Stimulated activated CD8-positive, alpha-beta memory T cell treated with anti-CD3 and anti-CD28 coated beads, Interleukin-15, amount 100 ng/mL, for 24 hours (primary cell): Measurements from ENCODE around the gene RDH13.
A peak's percentile ranks its signal among the peaks of the same experiment; 100 is the strongest.
"Not testable (repeated sequence)": the region's sequence is repeated elsewhere in the genome, so short reads cannot be mapped to it uniquely, and the experiment has no call there.

ENCODE experiments used
- DNase-seq: peaks from one replicate; pipeline ENCODE4 v3.0.0-alpha.2; 2020; ENCODE audit warnings: low read depth

RDH13 gene

GRCh38 chr19:55014714-55015113 is 48.2 kb downstream of the RDH13 start:
- DNase-seq, result no peak

DNA sequence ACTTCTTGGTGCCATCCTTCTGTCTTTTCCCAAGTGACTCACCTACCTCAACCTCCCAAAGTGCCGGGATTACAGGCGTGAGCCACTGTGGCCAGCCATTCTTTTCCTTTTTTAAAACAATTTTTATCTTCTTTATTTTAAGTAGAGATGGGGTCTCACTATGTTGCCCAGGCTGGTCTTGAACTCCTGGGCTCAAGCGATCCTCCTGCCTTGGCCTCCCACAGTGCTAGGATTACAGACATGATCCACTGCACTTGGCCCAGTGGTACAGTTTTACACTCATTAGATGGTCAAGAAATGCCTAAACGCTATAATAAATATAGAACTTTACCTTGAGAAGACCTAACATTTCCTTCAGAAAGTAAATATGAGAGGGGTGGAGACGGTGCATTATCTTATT is 49.4 kb downstream of the RDH13 start:
- no peak for DNase-seq

- DNase-seq, result no peak
These were observed 50.6 kb downstream of the RDH13 start for GRCh38 chr19:55012306-55012705.

DNA sequence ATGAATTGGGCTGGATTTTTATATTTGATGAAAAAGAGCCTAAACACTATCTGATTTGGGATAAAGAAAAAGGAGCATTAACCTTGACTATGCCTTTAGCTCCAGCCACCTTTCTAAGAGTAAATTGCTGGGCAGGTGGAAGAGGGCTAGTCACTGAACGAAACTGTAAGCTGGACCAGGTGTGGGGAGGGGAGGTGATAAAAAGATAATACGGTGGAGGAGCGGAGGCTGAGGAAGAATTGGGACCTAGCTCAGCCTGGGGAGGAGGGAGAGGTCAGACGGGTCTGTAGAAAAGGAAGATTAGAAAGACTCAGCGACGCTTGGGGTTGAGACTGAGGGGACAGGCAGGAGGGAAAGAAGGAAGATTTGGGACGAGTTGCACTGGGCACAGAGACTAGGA is 52.4 kb downstream of the RDH13 start:
- DNase-seq, result not testable (repeated sequence)

GRCh38 chr19:55008781-55009180 is 54.2 kb downstream of the RDH13 start:
- DNase-seq, result not testable (repeated sequence)

- DNase-seq, result not testable (repeated sequence)
These were observed 54.8 kb downstream of the RDH13 start for GRCh38 chr19:55008189-55008588.

DNA sequence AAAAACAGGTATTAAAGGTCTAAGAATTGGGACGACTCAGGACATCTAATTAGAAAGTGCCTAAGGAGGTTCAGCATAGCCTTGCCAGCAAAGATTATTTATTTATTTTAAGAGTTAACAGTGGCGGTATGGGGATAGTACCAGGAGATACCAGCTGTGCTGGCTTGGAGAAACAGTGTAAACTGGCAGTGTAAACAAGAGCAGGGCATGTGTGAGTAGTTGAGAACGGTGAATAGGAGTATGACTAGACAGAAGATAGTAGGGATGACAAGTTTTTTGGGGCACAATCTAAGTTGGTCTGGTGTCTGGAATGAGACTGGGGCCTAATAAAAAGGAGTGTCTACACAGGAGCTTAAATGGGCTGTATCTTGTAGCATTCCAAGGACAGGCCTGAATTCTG is 55.4 kb downstream of the RDH13 start:
- not testable (repeated sequence) for DNase-seq

- not testable (repeated sequence) for DNase-seq
These were observed 56.2 kb downstream of the RDH13 start for GRCh38 chr19:55006795-55007194.

GRCh38 chr19:55005684-55006488 is 57.1 kb downstream of the RDH13 start:
- DNase-seq, result peak; percentile 5

- DNase-seq, result no peak
These were observed 62.2 kb downstream of the RDH13 start for GRCh38 chr19:55000761-55001160.

DNA sequence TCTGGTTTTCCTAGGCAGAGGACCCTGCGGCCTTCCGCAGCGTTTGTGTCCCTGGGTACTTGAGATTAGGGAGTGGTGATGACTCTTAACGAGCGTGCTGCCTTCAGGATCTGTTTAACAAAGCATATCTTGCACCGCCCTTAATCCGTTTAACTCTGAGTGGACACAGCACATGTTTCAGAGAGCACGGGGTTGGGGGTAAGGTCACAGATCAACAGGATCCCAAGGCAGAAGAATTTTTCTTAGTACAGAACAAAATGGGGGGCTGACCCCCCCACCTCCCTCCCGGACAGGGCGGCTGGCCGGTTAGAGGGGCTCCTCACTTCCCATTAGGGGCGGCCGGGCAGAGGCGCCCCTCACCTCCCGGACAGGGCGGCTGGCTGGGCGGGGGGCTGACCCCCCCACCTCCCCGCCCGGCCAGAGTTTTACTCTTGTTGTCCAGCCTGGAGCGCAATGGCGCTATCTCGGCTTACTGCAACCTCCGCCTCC is 64.2 kb downstream of the RDH13 start:
- DNase-seq, result not testable (repeated sequence)

- DNase-seq, result no peak
These were observed 67.4 kb downstream of the RDH13 start for GRCh38 chr19:54995561-54995960.
